ENCODE data around the gene TUBGCP6.

The TUBGCP6 gene

GRCh38 chr22:50222508-50222907 lies 22.3 kb downstream of the TUBGCP6 start:
- no peaks in the 10 kb centered on the region for H3K27me3 ChIP-seq (ENCODE audit: insufficient read depth, low read depth)
- H3K4me2 ChIP-seq, result no peak overlapping the region
- TF ChIP-seq CTCF (conservative IDR thresholded peaks at IDR 0.05; ENCODE audit: low read depth, low read length), result no peak

GRCh38 chr22:50221410-50222300 lies 23.2 kb downstream of the TUBGCP6 start:
- Histone ChIP-seq H3K4me3 (IDR thresholded peaks at IDR 0.05; ENCODE audit: insufficient read depth, low read depth, low read length) (no peak overlapping the region), H2AFZ (ENCODE audit: low read depth) (no peak overlapping the region), H3K79me2 (ENCODE audit: insufficient read depth, low read depth) (no peaks in the 10 kb centered on the region), H3K36me3 (ENCODE audit: insufficient read depth) (no peaks in the 10 kb centered on the region), H4K20me1 (ENCODE audit: insufficient read depth) (no peaks in the 10 kb centered on the region), H3K9ac (no peak overlapping the region), H3K27ac (no peak overlapping the region), H3K4me1 (ENCODE audit: low read depth, poor library complexity, severe bottlenecking) (no peaks in the 10 kb centered on the region), H3K4me2 (no peak overlapping the region), H3K27me3 (ENCODE audit: insufficient read depth, low read depth) (no peaks in the 10 kb centered on the region)
- TF ChIP-seq CTCF (conservative IDR thresholded peaks at IDR 0.05; ENCODE audit: low read depth, low read length), result no peak

More at GRCh38 chr22:50222508-50222907, 22.3 kb downstream of the TUBGCP6 start:
- no peak overlapping the region for H3K9ac ChIP-seq
- no peaks in the 10 kb centered on the region for H3K36me3 ChIP-seq (ENCODE audit: insufficient read depth)
- H3K4me1 ChIP-seq (ENCODE audit: low read depth, poor library complexity, severe bottlenecking), result no peaks in the 10 kb centered on the region
- no peaks in the 10 kb centered on the region for H3K79me2 ChIP-seq (ENCODE audit: insufficient read depth, low read depth)
- H4K20me1 ChIP-seq (ENCODE audit: insufficient read depth), result no peaks in the 10 kb centered on the region
- H3K27ac ChIP-seq, result no peak overlapping the region
- no peak overlapping the region for H2AFZ ChIP-seq (ENCODE audit: low read depth)
- H3K4me3 ChIP-seq (IDR thresholded peaks at IDR 0.05; ENCODE audit: insufficient read depth, low read depth, low read length), result no peak overlapping the region

GRCh38 chr22:50220603-50221409 lies 24.0 kb downstream of the TUBGCP6 start:
- no peak overlapping the region for H3K4me2 ChIP-seq
- TF ChIP-seq CTCF (conservative IDR thresholded peaks at IDR 0.05; ENCODE audit: low read depth, low read length), result no peak
- no peaks in the 10 kb centered on the region for H3K79me2 ChIP-seq (ENCODE audit: insufficient read depth, low read depth)
- H4K20me1 ChIP-seq (ENCODE audit: insufficient read depth), result no peaks in the 10 kb centered on the region
- H3K4me1 ChIP-seq (ENCODE audit: low read depth, poor library complexity, severe bottlenecking), result no peaks in the 10 kb centered on the region
- no peaks in the 10 kb centered on the region for H3K36me3 ChIP-seq (ENCODE audit: insufficient read depth)
- H3K27me3 ChIP-seq (ENCODE audit: insufficient read depth, low read depth), result no peaks in the 10 kb centered on the region
- H3K27ac ChIP-seq, result no peak overlapping the region
- H3K4me3 ChIP-seq (IDR thresholded peaks at IDR 0.05; ENCODE audit: insufficient read depth, low read depth, low read length), result no peak overlapping the region
- H3K9ac ChIP-seq, result no peak overlapping the region
- no peak overlapping the region for H2AFZ ChIP-seq (ENCODE audit: low read depth)

DNA sequence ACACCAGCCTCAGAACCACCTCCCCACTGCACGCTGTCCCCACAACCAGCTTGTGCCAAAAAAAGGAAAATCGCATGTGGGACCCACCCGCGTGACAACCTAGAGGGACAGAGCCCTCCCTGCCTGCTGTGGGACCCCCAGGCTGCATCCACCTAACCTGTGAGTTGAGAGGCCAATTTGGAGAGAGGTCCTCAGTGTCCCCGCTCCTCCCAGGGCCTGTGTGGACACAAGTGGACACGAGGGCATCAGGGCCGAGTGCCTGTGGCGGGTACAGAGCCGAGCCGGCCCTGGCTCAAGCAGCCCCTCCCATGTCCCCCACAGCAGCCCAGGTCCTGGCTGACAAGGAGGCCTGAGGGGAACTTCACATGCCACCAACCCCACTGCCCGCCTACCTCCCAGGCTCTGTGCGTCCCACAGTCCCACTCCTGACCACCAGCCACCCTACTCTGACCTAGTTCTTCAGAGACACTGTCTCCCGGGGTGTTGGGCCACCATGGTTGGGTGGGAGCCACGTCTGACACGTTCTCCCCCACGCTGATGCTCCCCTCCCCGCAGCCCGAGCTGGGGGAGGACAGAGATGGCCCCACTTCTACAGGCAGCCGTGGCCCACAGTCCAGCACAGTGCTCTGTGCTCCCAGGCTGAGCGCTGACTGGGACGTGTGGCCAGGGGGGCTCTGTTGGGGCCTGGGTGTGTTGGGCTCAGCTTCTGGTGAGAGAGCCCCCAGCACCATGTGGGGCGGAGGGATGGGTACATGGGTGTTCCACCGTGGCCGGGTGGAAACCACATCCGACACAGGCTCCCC lies 24.8 kb downstream of the TUBGCP6 start:
- H4K20me1 ChIP-seq (ENCODE audit: insufficient read depth), result no peaks in the 10 kb centered on the region
- H3K36me3 ChIP-seq (ENCODE audit: insufficient read depth), result no peaks in the 10 kb centered on the region
- no peak overlapping the region for H3K27ac ChIP-seq

More for the DNA sequence above, 24.8 kb downstream of the TUBGCP6 start:
- H3K4me1 ChIP-seq (ENCODE audit: low read depth, poor library complexity, severe bottlenecking), result no peaks in the 10 kb centered on the region
- no peak overlapping the region for H3K4me3 ChIP-seq (IDR thresholded peaks at IDR 0.05; ENCODE audit: insufficient read depth, low read depth, low read length)
- TF ChIP-seq CTCF (conservative IDR thresholded peaks at IDR 0.05; ENCODE audit: low read depth, low read length), result no peak
- no peak overlapping the region for H2AFZ ChIP-seq (ENCODE audit: low read depth)
- no peak overlapping the region for H3K4me2 ChIP-seq
- H3K9ac ChIP-seq, result no peak overlapping the region
- H3K27me3 ChIP-seq (ENCODE audit: insufficient read depth, low read depth), result no peaks in the 10 kb centered on the region
- no peaks in the 10 kb centered on the region for H3K79me2 ChIP-seq (ENCODE audit: insufficient read depth, low read depth)

All from KMS-11 (cell line).